CD8-positive, alpha-beta memory T cell (primary cell): ENCODE results near the gene CCDC8. TPM values are rescaled to one million over a fixed set of nuclear protein-coding genes. Genes with fewer than 3 reads are reported as not detected.
A peak's percentile ranks its signal among the peaks of the same experiment; 100 is the strongest.
"Not testable (repeated sequence)": the region's sequence is repeated elsewhere in the genome, so short reads cannot be mapped to it uniquely, and the experiment has no call there.

Experiments
- CTCF ChIA-PET: fragments of 350-600 bp; sonication (Branson Sonifier 250); formaldehyde crosslinking; loops from one replicate; lab custom pipeline; 2021; ENCODE audit warnings: antibody characterized with exemption; lab: Charles Lee
- POLR2A ChIA-PET: fragments of 350-600 bp; sonication (Branson Sonifier 250); formaldehyde crosslinking; loops from one replicate; lab custom pipeline; 2021; ENCODE audit warnings: antibody characterized with exemption; lab: Charles Lee
- DNase-seq, 5 donors: peaks; one replicate each; pipeline versions ENCODE4 v3.0.0 to v3.0.0-alpha.2; 2020 to 2022; ENCODE audit warnings: mixed read lengths in 1 of 5
- H3K27ac ChIP-seq: one replicate; pipeline ENCODE4 v1.7.0; 2013; ENCODE audit warnings: low read depth, mild to moderate bottlenecking, low read length, moderate library complexity
- H3K27me3 ChIP-seq: 2 replicates; pipeline ENCODE4 v1.7.0; 2013; ENCODE audit warnings: low read length, mild to moderate bottlenecking; ENCODE audit not compliant: insufficient read depth, poor library complexity, severe bottlenecking
- H3K36me3 ChIP-seq: 2 replicates; pipeline ENCODE4 v1.7.0; 2013; ENCODE audit warnings: mild to moderate bottlenecking, low read length, moderate library complexity; ENCODE audit not compliant: insufficient read depth
- H3K4me1 ChIP-seq: 2 replicates; pipeline ENCODE4 v1.7.0; 2013; ENCODE audit warnings: mild to moderate bottlenecking, low read length, moderate library complexity; ENCODE audit not compliant: insufficient read depth
- H3K4me3 ChIP-seq: 2 replicates; pipeline ENCODE4 v1.7.0; 2013; ENCODE audit warnings: mild to moderate bottlenecking, low read length
- H3K9me3 ChIP-seq: 2 replicates; pipeline ENCODE4 v1.7.0; 2013; ENCODE audit warnings: mild to moderate bottlenecking, low read length
- H3K27ac Mint-ChIP-seq, 8 donors: one replicate each; pipeline ENCODE4 v1.8.0; 2020 to 2021; ENCODE audit warnings: mixed read lengths in 8 of 8, mild to moderate bottlenecking in 6 of 8, inconsistent platforms in 3 of 8, moderate library complexity in 3 of 8
- H3K27me3 Mint-ChIP-seq, 2 donors: one replicate each; pipeline ENCODE4 v1.8.0; 2020 to 2021; ENCODE audit warnings: mixed read lengths in 2 of 2, mild to moderate bottlenecking in 1 of 2, moderate library complexity in 1 of 2
- H3K36me3 Mint-ChIP-seq, 3 donors: one replicate each; pipeline ENCODE4 v1.8.0; 2020 to 2021; ENCODE audit warnings: mixed read lengths in 3 of 3, inconsistent platforms in 1 of 3, mild to moderate bottlenecking in 1 of 3
- H3K4me1 Mint-ChIP-seq, 3 donors: one replicate each; pipeline ENCODE4 v1.8.0; 2020 to 2021; ENCODE audit warnings: mixed read lengths in 3 of 3, inconsistent platforms in 1 of 3, mild to moderate bottlenecking in 1 of 3
- H3K4me3 Mint-ChIP-seq, 7 donors: one replicate each; pipeline ENCODE4 v1.8.0; 2020 to 2021; ENCODE audit warnings: mixed read lengths in 7 of 7, mild to moderate bottlenecking in 6 of 7, moderate library complexity in 4 of 7, inconsistent platforms in 2 of 7
- H3K9me3 Mint-ChIP-seq, 5 donors: one replicate each; pipeline ENCODE4 v1.8.0; 2020 to 2022; ENCODE audit warnings: mixed read lengths in 5 of 5, mild to moderate bottlenecking in 3 of 5, moderate library complexity in 2 of 5, inconsistent platforms in 1 of 5
- polyA plus RNA-seq: library from polyadenylated mRNA; unstranded; fragments of 300-500 nt; fragmentation: Illumina TruSeq; gene quantifications from one replicate; pipeline ENCODE4 v1.2.3, GENCODE V29; 2021
- total RNA-seq, 2 experiments: library from RNA; stranded (reverse); gene quantifications; one replicate each; pipeline ENCODE4 v1.2.3, GENCODE V29; 2021

The CCDC8 gene
- total and polyA plus RNA-seq, 3 experiments from 2014 or later, result not detected

DNA sequence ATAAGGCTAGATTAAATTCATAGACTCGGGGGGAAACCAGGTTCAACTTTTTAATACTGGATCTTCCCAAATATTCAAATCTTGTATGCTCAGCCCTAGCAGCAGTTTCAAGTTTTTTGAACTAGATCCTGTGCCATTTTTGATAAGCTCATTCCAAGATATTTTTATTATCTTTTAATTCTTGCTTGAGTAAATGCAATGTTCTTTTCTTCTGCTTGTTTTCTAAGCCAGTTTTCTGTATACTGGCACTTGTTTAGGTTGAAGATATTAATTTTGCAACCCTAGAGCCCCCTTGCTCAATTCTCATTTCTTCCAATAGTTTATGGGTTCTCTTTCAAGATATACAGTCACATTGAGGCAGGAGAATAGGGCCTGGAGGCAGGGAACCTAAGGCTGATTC is 28.5 kb upstream of the CCDC8 start:
- CTCF ChIA-PET, result no interaction called here

DNA sequence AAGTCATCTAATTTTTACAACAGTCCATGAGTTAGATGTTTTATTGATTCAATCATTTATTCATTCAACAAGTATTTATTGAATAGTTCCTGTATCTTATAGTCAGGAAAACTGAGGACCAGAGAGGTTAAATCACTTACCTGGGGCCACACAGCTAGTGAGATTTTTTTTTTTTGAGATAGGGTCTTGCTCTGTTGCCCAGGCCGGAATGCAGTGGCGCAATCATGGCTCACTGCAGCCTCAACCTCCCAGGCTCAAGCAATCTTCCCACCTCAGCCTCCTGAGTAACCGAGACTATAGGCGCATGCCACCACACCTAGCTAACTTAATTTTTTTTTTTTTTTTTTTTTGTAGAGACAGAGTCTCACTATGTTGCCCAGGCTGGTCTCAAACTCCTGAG is 22.3 kb upstream of the CCDC8 start:
- H3K4me1 Mint-ChIP-seq, H3K4me1 ChIP-seq, POLR2A ChIA-PET, H3K36me3 ChIP-seq, H3K4me3 ChIP-seq, H3K4me3 Mint-ChIP-seq, CTCF ChIA-PET, H3K27ac Mint-ChIP-seq, H3K9me3 Mint-ChIP-seq, H3K36me3 Mint-ChIP-seq, DNase-seq, H3K27ac ChIP-seq, H3K27me3 ChIP-seq, H3K9me3 ChIP-seq: not testable (repeated sequence)
- peaks cover 22 to 32% of the 10 kb centered on the region in 2 donors for H3K27me3 Mint-ChIP-seq

More for the DNA sequence above, 28.5 kb upstream of the CCDC8 start:
- no peaks in the 10 kb centered on the region for H3K9me3 ChIP-seq
- no peak for DNase-seq
- Mint-ChIP-seq H3K4me3 (no peak overlapping the region), H3K4me1 (peaks cover 0 to 6% (median 5%) of the 10 kb centered on the region in 3 donors), H3K9me3 (no peaks in the 10 kb centered on the region), H3K27ac (peak overlapping the region in 1 of 8 donors; percentile 61), H3K36me3 (no peaks in the 10 kb centered on the region), H3K27me3 (peaks cover 9 to 10% of the 10 kb centered on the region in 2 donors)
- no peaks in the 10 kb centered on the region for H3K4me1 ChIP-seq
- H3K27ac ChIP-seq, result no peak overlapping the region
- H3K36me3 ChIP-seq, result no peaks in the 10 kb centered on the region
- no peaks in the 10 kb centered on the region for H3K27me3 ChIP-seq
- POLR2A ChIA-PET, result no interaction called here
- H3K4me3 ChIP-seq, result no peak overlapping the region

DNA sequence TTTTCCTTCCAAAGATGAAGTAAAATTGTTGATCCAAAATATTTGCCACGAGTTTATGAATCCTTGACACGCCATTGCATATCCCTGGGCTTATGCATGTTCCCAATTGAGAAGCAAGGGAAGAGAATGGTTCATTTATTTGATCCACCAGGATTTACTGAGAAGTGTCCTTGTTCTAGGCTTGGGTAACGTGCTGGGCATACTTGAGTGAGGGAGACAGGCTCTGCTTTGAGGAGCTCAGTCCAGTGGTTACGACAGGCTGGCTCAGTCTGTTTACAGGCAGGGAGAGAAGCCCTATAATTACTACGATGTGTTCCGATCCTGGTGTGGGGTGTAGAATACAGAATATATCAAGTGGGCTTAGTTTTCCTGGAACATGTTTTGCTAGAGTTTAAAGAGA is 21.6 kb upstream of the CCDC8 start:
- DNase-seq, result no peak
- H3K4me1 Mint-ChIP-seq, result peaks cover 0 to under 1% (median 0%) of the 10 kb centered on the region in 3 donors
- ChIA-PET CTCF (no interaction called here), POLR2A (no interaction called here)
- peaks cover 0 to 1% (median 0%) of the 10 kb centered on the region in 5 donors for H3K9me3 Mint-ChIP-seq
- Histone ChIP-seq H3K9me3 (no peaks in the 10 kb centered on the region), H3K4me1 (no peaks in the 10 kb centered on the region), H3K27me3 (peaks cover 4% of the 10 kb centered on the region), H3K36me3 (no peaks in the 10 kb centered on the region), H3K4me3 (no peak overlapping the region), H3K27ac (no peak overlapping the region)
- no peaks in the 10 kb centered on the region for H3K36me3 Mint-ChIP-seq
- H3K27me3 Mint-ChIP-seq, result peaks cover 24 to 38% of the 10 kb centered on the region in 2 donors
- no peak overlapping the region for H3K27ac Mint-ChIP-seq
- no peak overlapping the region for H3K4me3 Mint-ChIP-seq

DNA sequence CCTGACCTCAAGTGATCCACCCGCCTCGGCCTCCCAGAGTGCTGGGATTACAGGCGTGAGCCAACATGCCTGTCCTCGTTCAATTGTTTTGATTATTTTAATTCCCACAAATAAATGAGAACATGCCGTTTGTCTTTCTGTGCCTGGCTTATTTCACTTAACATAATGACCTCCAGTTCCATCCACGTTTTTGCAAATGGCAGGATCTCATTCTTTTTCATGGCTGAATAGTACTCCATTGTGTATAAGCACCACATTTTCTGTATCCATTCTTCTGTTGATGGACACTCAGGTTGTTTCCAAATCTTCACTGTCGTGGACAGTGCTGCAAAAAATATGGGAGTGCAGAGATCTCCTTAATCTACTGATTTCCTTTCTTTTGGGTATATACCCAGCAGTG is 20.1 kb upstream of the CCDC8 start:
- peaks cover 10 to 11% (median 10%) of the 10 kb centered on the region in 3 donors for H3K4me1 Mint-ChIP-seq
- H3K27ac Mint-ChIP-seq, DNase-seq, CTCF ChIA-PET, H3K27me3 ChIP-seq, H3K36me3 Mint-ChIP-seq, POLR2A ChIA-PET, H3K27ac ChIP-seq, H3K4me3 ChIP-seq, H3K4me3 Mint-ChIP-seq, H3K9me3 ChIP-seq, H3K36me3 ChIP-seq, H3K4me1 ChIP-seq, H3K9me3 Mint-ChIP-seq: not testable (repeated sequence)
- H3K27me3 Mint-ChIP-seq, result peaks cover 38 to 50% of the 10 kb centered on the region in 2 donors

DNA sequence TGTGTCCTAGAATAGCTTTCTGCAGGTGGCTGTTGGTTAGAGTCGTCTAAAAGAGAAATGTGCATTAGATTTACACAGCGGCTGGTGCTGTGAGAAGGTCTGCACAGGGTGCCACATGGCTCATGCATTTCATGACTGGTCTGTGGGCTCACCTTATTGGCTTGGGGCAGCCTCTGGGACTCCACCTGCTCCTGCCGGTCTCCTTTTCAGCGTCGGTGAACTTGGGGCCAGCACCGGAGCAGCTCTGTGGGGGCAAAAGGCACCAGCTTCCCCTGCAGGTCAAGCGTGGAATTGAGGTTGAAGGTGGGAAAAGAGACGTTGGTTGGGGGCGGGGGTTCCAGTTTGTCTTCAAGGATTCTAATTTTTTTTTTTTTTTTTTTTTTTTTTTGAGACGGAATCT is 18.5 kb upstream of the CCDC8 start:
- peaks cover 0 to 1% (median 0%) of the 10 kb centered on the region in 5 donors for H3K9me3 Mint-ChIP-seq
- Histone ChIP-seq H3K27ac (no peak overlapping the region), H3K36me3 (no peaks in the 10 kb centered on the region), H3K4me1 (peaks cover 12% of the 10 kb centered on the region), H3K27me3 (peaks cover 21% of the 10 kb centered on the region), H3K9me3 (no peaks in the 10 kb centered on the region), H3K4me3 (no peak overlapping the region)
- H3K27ac Mint-ChIP-seq, result no peak overlapping the region
- peaks cover 46 to 66% of the 10 kb centered on the region in 2 donors for H3K27me3 Mint-ChIP-seq
- H3K4me1 Mint-ChIP-seq, result peaks cover 18 to 25% (median 24%) of the 10 kb centered on the region in 3 donors
- DNase-seq, result no peak
- H3K4me3 Mint-ChIP-seq, result no peak overlapping the region
- CTCF ChIA-PET, result no interaction called here
- H3K36me3 Mint-ChIP-seq, result no peaks in the 10 kb centered on the region
- POLR2A ChIA-PET, result no interaction called here

DNA sequence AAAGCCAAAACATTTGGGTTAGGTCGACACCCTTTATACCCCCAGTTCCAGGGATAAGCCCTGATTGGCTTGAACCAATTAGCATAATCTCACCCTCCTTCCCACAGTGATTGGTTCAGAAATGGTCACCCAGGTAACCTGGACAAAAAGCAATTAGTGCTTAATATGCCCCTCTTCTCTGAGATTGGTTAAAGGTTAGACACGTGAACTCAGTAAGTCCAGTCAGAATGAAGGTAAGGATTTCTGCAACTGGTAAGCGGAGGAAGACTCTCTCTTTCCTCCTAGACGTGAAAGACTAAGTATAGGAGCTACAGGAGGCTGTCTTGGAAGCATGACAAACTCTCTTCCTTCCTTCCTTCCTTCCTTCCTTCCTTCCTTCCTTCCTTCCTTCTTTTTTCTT is 16.6 kb upstream of the CCDC8 start:
- no peaks in the 10 kb centered on the region for H3K36me3 Mint-ChIP-seq
- CTCF ChIA-PET, result no interaction called here
- peaks cover 21 to 36% (median 29%) of the 10 kb centered on the region in 3 donors for H3K4me1 Mint-ChIP-seq

DNA sequence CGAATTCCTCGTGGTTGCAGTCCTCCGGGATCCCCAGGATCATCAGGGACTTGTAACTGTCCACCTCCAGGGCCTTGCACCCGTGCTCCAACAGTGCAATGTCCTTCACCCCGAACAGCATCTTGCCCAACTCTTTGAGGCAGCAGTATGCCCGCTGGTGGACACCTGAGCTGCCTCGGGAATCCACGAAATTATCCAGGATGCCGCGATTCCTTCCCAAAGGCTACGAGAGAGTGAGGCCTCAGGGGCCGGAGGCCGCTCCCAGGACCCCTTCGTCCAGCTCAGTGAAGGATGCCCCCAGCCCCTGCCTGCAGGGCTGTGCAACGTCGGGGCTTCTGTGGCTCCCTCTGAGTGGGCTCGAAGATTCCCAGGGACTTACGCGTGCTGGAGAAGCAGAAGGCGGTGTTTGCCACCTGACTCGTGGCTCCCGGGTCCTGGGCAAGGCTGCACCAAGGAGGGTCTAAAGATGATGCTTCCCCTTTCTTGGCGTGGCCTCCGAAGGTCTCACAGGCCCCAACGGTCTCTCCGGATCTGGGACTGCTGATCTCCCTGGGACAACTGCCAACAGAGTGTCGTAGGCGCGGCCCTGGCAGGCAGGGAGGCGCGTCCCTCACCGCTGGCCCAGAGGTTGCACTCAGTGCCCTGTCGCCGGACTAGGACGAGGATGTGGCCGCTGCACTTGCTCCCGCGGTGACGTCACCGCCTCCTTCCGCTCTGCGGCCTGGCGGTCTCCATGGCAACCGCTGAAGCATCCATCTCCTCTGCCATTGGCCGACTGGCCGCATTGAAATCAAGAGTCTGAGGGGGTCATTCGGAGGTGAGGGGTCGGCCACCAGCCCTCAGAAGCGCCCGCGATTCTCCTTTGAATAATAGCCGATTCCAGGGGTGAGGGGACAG is 15.1 kb upstream of the CCDC8 start, which contains the start of gene PNMA8C:
TSS of gene PNMA8C (minus strand) at position 698 of the 897 bp plus-strand sequence. CDS start at position 121, 577 bp downstream.
- Histone ChIP-seq H3K36me3 (no peaks in the 10 kb centered on the region), H3K27me3 (peaks cover 28% of the 10 kb centered on the region), H3K27ac (no peak within 1 kb of the TSS), H3K4me3 (peak within 1 kb of the TSS; percentile 47), H3K9me3 (no peaks in the 10 kb centered on the region), H3K4me1 (peaks cover 12% of the 10 kb centered on the region)
- H3K27me3 Mint-ChIP-seq, result peaks cover 44 to 72% of the 10 kb centered on the region in 2 donors
- peaks cover 21 to 36% (median 29%) of the 10 kb centered on the region in 3 donors for H3K4me1 Mint-ChIP-seq
- CTCF ChIA-PET, result interaction anchor here (1.4 kb wide), 1 partner anchor 32 kb away, joined by 3 read pairs; no protein-coding TSS in a partner anchor
- peak within 1 kb of the TSS in 7 of 8 donors; percentile 8 to 88 (median 53) for H3K27ac Mint-ChIP-seq
- H3K9me3 Mint-ChIP-seq, result no peaks in the 10 kb centered on the region
- H3K36me3 Mint-ChIP-seq, result no peaks in the 10 kb centered on the region
- peak; percentile 12 to 68 (median 27) for DNase-seq
- POLR2A ChIA-PET, result no interaction called here
- peak within 1 kb of the TSS; percentile 74 to 88 (median 77) for H3K4me3 Mint-ChIP-seq

More for the DNA sequence above, 16.6 kb upstream of the CCDC8 start:
- H3K9me3 ChIP-seq, result no peaks in the 10 kb centered on the region
- POLR2A ChIA-PET, result no interaction called here
- Mint-ChIP-seq H3K9me3 (peaks cover 0 to 1% (median 0%) of the 10 kb centered on the region in 5 donors), H3K27ac (no peak overlapping the region), H3K4me3 (peak overlapping the region in 3 of 7 donors; percentile 9 to 49 (median 41)), H3K27me3 (peaks cover 51 to 72% of the 10 kb centered on the region in 2 donors)
- H3K27me3 ChIP-seq, result peaks cover 28% of the 10 kb centered on the region
- DNase-seq, result no peak
- H3K36me3 ChIP-seq, result no peaks in the 10 kb centered on the region
- no peak overlapping the region for H3K4me3 ChIP-seq
- H3K4me1 ChIP-seq, result peaks cover 12% of the 10 kb centered on the region
- no peak overlapping the region for H3K27ac ChIP-seq

DNA sequence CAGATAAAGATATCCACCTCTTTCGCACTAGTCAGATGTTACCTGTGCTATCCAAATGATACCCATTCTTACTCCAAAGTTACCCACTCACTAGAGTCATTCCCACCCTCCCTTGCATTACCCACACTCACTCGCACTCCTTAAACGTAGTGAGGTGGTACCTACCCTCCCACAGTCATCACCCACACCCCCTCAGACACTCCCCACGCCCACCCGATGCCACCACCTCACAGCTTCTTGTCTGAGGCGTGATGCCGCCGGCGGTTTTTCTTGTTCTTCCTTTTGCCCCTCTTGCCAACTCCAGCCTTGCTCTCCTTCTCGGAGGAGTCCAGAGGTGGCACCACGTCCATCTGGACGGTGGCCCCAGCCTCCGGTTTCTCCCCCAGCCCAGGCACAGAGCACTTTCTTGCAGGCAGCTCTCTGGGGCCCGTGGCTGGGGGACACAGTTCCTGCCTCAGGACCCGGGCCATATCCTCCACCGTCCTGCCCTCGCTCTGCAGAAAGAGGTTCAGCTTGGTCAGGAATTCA is 14.2 kb upstream of the CCDC8 start:
- peak overlapping the region in 2 of 8 donors; percentile 5 to 48 for H3K27ac Mint-ChIP-seq

More for the DNA sequence above, 14.2 kb upstream of the CCDC8 start:
- Histone ChIP-seq H3K36me3 (no peaks in the 10 kb centered on the region), H3K27me3 (peaks cover 28% of the 10 kb centered on the region), H3K4me1 (peaks cover 12% of the 10 kb centered on the region), H3K4me3 (no peak overlapping the region), H3K27ac (no peak overlapping the region), H3K9me3 (no peaks in the 10 kb centered on the region)
- Mint-ChIP-seq H3K4me3 (peak overlapping the region in 4 of 7 donors; percentile 40 to 88 (median 60)), H3K9me3 (no peaks in the 10 kb centered on the region), H3K4me1 (peaks cover 21 to 36% (median 29%) of the 10 kb centered on the region in 3 donors), H3K27me3 (peaks cover 46 to 77% of the 10 kb centered on the region in 2 donors), H3K36me3 (no peaks in the 10 kb centered on the region)
- CTCF ChIA-PET, result interaction anchor here (1.4 kb wide), 1 partner anchor 31 kb away, joined by 3 read pairs; no protein-coding TSS in a partner anchor
- no peak for DNase-seq
- POLR2A ChIA-PET, result no interaction called here
